ENCODE results near the gene DTL.

DNA sequence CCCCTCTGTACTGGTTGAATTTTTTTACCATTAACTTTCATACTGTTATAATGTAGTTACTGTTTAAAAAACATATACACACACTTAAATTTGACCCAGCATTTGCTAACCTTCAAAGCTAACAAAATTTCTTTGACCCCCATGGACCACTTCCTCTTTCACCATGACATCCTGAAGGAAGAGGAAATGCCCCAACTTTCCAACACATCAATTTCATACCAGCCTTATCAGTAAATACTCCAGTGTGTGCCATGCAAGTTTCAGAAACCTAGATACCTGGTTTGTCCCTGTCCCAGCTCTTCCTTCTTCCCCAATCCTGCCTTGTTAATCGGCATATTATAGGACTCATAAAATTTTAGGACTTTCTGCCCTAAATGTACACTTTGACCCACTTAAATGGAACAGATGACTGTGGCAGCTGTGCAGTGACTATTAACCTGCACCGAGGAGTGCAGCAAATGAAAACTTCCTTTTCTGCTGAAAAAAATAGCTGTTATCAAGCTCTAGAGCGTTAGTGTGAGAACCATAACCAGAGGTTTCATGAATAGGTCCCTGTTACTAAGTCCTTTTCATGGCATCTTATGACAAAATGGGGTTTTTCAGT, 54.1 kb downstream of the DTL start:
- TF ChIP-seq, protein P1, sequence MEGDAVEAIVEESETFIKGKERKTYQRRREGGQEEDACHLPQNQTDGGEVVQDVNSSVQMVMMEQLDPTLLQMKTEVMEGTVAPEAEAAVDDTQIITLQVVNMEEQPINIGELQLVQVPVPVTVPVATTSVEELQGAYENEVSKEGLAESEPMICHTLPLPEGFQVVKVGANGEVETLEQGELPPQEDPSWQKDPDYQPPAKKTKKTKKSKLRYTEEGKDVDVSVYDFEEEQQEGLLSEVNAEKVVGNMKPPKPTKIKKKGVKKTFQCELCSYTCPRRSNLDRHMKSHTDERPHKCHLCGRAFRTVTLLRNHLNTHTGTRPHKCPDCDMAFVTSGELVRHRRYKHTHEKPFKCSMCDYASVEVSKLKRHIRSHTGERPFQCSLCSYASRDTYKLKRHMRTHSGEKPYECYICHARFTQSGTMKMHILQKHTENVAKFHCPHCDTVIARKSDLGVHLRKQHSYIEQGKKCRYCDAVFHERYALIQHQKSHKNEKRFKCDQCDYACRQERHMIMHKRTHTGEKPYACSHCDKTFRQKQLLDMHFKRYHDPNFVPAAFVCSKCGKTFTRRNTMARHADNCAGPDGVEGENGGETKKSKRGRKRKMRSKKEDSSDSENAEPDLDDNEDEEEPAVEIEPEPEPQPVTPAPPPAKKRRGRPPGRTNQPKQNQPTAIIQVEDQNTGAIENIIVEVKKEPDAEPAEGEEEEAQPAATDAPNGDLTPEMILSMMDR (IDR thresholded peaks at IDR 0.05), result no peak
- no peak for TF ChIP-seq POLR2A (IDR thresholded peaks at IDR 0.05)
